22Rv1 (cell line): ENCODE data around the gene ZMYND15.
A peak's percentile ranks its signal among the peaks of the same experiment; 100 is the strongest.

Source experiments
- H3K27ac ChIP-seq: fragments of 450-650 bp; 2 replicates; pipeline ENCODE4 v1.5.1; 2017
- CTCF ChIP-seq: fragments of 450-650 bp; IDR thresholded peaks from 2 replicates; pipeline ENCODE4 v1.5.1; 2017; ENCODE audit warnings: mild to moderate bottlenecking
- ZFX ChIP-seq: fragments of 450-650 bp; IDR thresholded peaks from 2 replicates; pipeline ENCODE4 v1.6.1; 2017; ENCODE audit warnings: antibody characterized with exemption, borderline replicate concordance

ZMYND15 gene

GRCh38 chr17:4740584-4740983 is 951 bp downstream of the ZMYND15 start:
- TF ChIP-seq CTCF (no peak), ZFX (no peak)
- H3K27ac ChIP-seq, result no peak overlapping the region

GRCh38 chr17:4741544-4741943 is 1.9 kb downstream of the ZMYND15 start:
- no peak overlapping the region for H3K27ac ChIP-seq

GRCh38 chr17:4742133-4742532 is 2.5 kb downstream of the ZMYND15 start:
- H3K27ac ChIP-seq, result peak overlapping the region; percentile 18; the same call in 1 of the 2 replicates
- no peak for TF ChIP-seq ZFX
- TF ChIP-seq CTCF, result no peak

More at GRCh38 chr17:4741544-4741943, 1.9 kb downstream of the ZMYND15 start:
- no peak for TF ChIP-seq CTCF
- no peak for TF ChIP-seq ZFX

- peak overlapping the region; percentile 18; the same call in 1 of the 2 replicates for H3K27ac ChIP-seq
- TF ChIP-seq ZFX (no peak), CTCF (no peak)
These were observed 3.0 kb downstream of the ZMYND15 start for GRCh38 chr17:4742629-4743028.

- TF ChIP-seq ZFX (no peak), CTCF (no peak)
- no peak overlapping the region for H3K27ac ChIP-seq
These were observed 3.6 kb downstream of the ZMYND15 start for GRCh38 chr17:4743216-4743615.

GRCh38 chr17:4743898-4744297 is 4.3 kb downstream of the ZMYND15 start:
- no peak for TF ChIP-seq ZFX
- TF ChIP-seq CTCF, result no peak
- no peak overlapping the region for H3K27ac ChIP-seq

GRCh38 chr17:4744999-4745969 is 5.7 kb downstream of the ZMYND15 start:
- TF ChIP-seq ZFX (no peak), CTCF (no peak)
- no peak overlapping the region for H3K27ac ChIP-seq
